ENCODE results near the gene COBLL1.
"Not testable (repeated sequence)": the region's sequence is repeated elsewhere in the genome, so short reads cannot be mapped to it uniquely, and the experiment has no call there.

Gene COBLL1

GRCh38 chr2:164841719-164842623 is at the start of gene COBLL1:
COBLL1 (minus strand) TSS chr2:164841823; CDS start chr2:164841196, 627 bp downstream.
- DNase-seq (ENCODE audit: low spot score), result peak; percentile 91

- no peak for DNase-seq (ENCODE audit: low spot score)
These were observed 48.9 kb upstream of the COBLL1 start for GRCh38 chr2:164890544-164890943.

GRCh38 chr2:164888592-164888991 is 47.0 kb upstream of the COBLL1 start:
- peak; percentile 14 for DNase-seq (ENCODE audit: low spot score)

- no peak for DNase-seq (ENCODE audit: low spot score)
These were observed 46.0 kb upstream of the COBLL1 start for GRCh38 chr2:164887434-164888144.

- DNase-seq (ENCODE audit: low spot score), result no peak
These were observed 40.7 kb upstream of the COBLL1 start for GRCh38 chr2:164882276-164882675.

GRCh38 chr2:164881524-164881923 is 39.9 kb upstream of the COBLL1 start:
- DNase-seq (ENCODE audit: low spot score), result no peak

GRCh38 chr2:164879901-164880535 is 38.4 kb upstream of the COBLL1 start:
- no peak for DNase-seq (ENCODE audit: low spot score)

- DNase-seq (ENCODE audit: low spot score), result no peak
These were observed 36.3 kb upstream of the COBLL1 start for GRCh38 chr2:164877927-164878326.

GRCh38 chr2:164877169-164877568 is 35.5 kb upstream of the COBLL1 start:
- no peak for DNase-seq (ENCODE audit: low spot score)

GRCh38 chr2:164875334-164876205 is 33.9 kb upstream of the COBLL1 start:
- no peak for DNase-seq (ENCODE audit: low spot score)

GRCh38 chr2:164873210-164873908 is 31.7 kb upstream of the COBLL1 start:
- DNase-seq (ENCODE audit: low spot score), result peak; percentile 20

- no peak for DNase-seq (ENCODE audit: low spot score)
These were observed 29.8 kb upstream of the COBLL1 start for GRCh38 chr2:164871404-164871803.

- DNase-seq (ENCODE audit: low spot score), result no peak
These were observed 27.8 kb upstream of the COBLL1 start for GRCh38 chr2:164869420-164869772.

GRCh38 chr2:164868563-164869419 is 27.2 kb upstream of the COBLL1 start:
- no peak for DNase-seq (ENCODE audit: low spot score)

- no peak for DNase-seq (ENCODE audit: low spot score)
These were observed 26.3 kb upstream of the COBLL1 start for GRCh38 chr2:164867779-164868397.

- not testable (repeated sequence) for DNase-seq (ENCODE audit: low spot score)
These were observed 24.8 kb upstream of the COBLL1 start for GRCh38 chr2:164866381-164866780.

- no peak for DNase-seq (ENCODE audit: low spot score)
These were observed 19.0 kb upstream of the COBLL1 start for GRCh38 chr2:164860694-164861042.

GRCh38 chr2:164859906-164860693 is 18.5 kb upstream of the COBLL1 start:
- DNase-seq (ENCODE audit: low spot score), result not testable (repeated sequence)

- DNase-seq (ENCODE audit: low spot score), result no peak
These were observed 17.7 kb upstream of the COBLL1 start for GRCh38 chr2:164859251-164859818.
